Stimulated activated CD4-positive, alpha-beta T cell treated with anti-CD3 and anti-CD28 coated beads, Interleukin-1b, Interleukin-23, amount 100 ng/mL, for 1 hour (primary cell): Measurements from ENCODE around the gene SMAD3.

Experiments
- DNase-seq, 2 donors: peaks; one replicate each; pipeline ENCODE4 v3.0.0-alpha.2; 2020; ENCODE audit warnings: low read depth in 2 of 2

The SMAD3 gene

DNA sequence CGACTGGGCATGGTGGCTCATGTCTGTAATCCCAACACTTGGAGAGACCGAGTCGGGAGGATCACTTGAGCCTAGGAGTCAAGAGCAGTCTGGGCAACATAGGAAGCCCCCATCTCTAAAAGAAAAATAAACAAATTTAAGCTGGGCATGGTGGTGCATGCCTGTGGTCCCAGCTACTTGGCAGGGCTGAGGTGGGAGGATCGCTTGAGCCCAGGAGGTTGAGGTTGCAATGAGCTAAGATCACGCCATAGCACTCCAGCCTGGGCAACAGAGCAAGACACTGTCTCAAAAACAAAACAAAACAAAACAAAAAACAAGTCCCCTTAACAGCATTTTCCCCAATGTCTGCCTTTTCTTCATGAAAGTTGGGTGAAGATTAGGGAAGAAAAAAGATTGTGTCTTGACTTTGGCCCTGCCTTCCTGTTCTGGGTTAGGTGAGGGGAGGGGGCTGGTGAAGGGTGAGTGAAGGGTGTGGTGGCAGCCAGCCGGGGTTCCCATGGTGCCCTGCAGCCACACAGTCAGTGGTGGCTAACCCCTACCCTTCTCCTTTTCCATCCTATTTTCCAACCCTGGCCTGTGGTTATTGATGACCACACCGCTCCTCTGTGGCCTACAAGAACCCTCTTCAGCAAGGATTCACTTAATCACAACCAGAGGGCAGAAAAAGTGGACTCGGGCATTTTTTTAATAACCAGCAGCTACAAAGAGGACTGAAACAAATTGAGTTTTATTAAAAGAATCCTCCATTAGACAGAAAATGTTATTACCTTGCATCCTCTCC is 28.4 kb upstream of the SMAD3 start:
- DNase-seq, result no peak

DNA sequence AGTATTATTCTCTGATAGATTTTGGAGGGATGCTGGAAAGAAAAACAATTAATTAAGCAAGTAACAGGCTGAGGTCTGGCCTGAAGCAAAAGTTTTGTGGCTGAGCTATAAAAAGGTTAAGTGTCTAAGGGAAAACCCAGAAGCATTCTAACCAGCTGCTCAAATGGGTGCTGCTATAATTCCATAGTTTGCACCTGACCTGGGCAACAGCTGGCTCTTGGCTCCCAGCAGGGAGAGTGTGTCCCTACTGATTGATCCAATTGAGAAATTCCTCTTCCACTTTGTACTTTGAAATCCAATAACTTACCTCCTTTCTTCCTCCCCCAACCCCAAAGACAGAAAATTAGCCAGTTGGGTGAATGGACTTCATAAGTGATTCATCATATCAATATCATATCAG is 27.7 kb upstream of the SMAD3 start:
- no peak for DNase-seq

DNA sequence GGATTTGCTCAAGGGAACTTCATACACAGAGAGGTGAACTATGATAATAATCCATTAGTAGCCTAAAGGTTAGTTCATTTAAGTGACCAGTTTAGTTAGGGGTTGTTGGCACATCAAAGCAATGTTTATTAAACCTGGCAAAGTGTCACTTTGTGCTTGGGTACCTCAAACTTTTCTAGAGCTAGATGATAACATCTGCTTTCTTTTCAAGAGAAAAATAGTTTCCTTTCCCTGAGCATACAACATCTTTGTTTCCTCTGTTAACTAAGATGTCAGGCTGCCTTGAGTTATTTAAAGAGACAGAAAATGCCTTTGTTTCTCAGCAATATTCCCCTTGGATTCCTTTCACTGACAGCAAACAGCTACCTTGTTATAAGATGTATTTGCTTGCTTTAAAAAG is 26.7 kb upstream of the SMAD3 start:
- no peak for DNase-seq

DNA sequence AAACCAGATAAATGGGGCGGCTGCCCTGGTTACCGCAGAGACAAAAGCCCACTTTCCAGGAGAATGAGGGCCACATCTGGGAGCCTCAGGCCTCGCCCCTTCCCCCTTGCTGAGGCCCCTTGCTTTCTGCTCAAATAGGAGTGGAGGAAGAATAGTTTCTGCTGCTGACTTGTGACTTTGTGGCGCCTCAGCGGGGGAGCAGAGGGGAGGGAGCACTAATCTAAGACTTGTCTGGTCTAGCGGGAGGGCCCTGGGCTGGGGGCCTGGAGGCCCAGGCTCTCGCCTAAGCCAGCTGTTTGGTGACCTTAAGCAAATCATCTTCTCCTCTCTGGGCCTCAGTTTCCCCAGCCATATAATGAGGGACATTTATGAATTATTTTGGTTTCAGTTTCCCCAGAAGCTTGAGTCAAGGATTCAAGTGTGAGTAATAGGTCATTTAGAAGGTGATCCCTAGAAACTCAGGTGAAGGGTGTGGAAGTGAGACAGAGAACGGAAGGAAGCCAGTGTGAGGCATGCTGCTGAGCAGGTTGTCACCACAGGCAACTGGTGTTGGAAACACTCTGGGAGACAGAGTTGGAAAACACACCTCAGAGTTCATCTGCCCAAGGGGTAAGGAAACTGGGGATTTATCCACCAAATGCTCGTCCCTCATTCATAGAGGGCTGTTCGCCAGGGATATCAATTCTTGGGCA is 25.9 kb upstream of the SMAD3 start:
- no peak for DNase-seq

DNA sequence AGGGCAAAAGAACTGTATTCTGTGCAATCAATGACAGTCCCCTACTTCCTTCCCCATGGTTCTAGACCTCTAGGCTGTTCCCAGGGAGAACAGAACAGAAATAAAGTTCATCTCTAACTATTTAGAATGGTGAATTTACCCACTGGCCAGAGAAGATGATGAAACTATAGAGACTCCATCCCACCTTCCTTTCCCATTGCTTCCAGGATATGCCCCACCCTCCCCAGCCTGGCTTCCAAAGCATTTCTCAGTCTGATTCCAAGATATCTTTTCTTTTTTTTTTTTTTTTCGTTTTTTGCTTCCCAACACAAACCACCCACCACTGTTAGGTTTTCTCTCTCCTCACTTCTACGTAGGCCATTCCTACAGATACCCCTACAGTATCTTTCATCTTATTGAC is 25.1 kb upstream of the SMAD3 start:
- no peak for DNase-seq

DNA sequence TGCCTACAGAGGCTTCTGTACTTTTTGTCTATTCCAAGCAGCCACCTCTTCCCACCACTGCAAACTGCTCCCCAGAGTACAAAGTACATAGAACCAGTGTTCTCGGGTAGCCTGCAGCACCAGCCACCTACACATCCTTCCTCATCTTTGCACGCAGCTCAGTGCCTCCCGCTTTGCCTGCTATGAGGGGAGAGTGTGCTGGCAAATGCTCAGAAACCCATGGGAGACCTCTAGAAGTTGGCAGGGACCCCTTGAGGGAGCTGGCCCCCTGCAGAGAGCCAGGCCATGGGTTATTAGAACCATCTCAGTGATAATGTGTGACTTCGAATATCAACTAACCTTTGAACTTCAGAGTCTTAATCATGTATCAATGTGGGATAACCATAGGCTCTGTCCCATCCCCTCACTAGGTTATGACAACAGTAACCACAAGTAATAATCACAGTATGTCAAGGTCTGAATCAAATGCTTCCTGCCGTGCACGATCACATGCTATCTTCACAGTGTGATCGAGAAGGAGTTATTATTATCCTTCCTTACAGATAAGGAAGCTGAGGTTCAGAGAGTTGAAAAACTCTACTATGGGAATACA is 22.8 kb upstream of the SMAD3 start:
- DNase-seq, result no peak

DNA sequence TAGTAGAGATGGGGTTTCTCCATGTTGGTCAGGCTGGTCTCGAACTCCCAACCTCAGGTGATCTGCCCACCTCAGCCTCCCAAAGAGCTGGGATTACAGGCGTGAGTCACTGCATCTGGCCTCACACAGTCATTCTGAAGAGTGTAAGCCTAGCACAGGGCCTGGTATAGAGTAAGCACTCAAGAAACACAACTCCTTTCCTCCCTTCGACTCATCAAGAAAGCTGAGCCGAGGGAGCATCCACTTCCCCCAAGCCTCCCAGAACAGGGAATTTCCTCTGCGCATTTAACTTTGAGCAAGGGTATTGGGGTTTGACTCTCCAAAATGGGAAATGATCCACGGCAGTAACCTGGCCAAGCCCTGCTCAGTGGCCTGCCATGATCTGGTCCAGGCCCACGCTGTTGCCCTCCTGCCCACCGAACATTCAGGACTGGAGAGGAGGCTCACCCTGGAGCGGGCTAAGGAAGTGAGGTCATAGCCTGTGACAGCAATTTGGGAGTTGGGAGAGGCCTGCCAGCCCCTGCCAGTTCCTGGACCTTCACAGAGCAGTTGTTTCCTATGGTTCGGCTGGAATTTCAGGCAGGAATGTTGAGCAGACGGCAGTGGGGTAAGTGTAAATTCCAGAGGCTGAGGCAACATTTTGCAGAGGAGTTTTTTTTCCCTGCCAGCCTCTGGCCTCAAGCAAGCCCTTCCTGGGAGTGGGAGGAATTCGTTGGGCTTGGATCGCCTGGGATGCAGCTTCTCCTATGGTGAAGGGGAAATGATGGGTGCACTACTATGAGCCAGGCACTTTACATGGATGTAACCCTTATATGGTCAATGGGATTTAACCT is 21.2 kb upstream of the SMAD3 start:
- no peak for DNase-seq

DNA sequence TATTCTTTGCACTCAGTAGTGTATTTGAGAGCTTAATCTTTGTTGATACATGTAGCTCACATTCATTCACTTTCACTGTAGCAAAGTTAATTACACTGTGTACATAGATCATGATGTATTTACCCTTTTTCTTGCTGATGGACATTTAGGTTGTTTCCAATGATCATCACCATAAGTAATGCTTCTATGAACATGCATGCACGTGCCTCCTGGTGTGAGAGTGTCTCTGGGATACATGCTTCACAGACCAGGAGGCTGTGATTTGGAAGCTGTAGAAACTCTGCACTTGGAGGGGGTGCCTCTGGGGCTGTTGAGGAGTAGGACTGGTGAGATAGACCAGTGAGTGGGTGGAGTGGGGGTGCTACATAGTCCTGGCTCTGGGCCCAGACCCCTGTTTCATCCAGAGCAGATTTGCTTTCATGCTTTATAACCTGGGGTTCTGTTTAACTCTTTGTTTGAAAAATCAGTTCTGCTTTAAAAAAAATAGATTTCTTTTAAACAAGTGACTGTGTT is 18.2 kb upstream of the SMAD3 start:
- no peak for DNase-seq

DNA sequence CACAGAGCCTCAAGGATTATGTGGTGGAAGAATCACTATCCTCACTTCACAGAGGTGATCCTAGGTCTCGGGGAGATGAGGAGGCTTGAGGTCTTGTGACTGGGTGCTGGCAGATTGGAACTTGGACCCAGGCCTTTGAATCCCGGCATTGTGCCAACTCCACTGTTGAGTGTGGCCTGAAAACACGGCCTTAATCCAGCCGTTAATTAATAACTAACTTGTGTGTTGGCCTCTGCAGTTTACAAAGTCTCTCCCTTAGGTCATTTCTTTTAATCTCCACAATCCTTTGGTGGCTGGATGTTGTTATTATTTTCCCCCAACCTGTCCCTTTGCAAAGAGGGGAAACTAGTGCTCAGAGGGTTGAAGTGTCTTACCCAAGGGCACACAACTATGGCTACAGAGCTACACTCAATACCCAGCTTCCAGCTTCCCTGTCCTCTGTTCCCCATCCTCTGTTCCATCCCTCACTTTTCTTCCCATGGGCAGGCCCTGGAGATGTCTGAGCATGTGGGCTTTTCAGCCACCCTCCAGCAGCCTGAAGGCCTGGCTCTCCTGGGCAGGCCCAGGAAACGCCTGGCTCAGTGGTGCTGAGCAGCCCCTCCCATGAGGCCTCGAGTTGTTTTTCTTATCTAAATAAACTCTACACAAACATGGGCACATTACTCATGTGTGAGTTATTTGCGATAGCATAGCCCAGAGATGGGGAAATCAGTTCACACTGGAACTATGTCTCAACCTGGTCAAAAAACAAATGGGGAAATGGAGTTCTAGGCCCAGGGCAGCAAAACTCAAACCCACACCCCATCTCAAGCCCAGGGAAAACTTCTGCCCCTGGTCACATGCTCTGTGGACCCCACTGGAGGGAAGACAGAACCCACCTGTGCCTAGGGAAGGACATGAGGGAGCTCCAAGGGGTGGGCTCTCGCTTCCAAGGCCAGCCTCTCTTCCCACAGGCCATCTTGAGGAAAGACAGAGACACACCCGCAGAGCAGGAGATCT is 16.8 kb upstream of the SMAD3 start:
- DNase-seq, result no peak

DNA sequence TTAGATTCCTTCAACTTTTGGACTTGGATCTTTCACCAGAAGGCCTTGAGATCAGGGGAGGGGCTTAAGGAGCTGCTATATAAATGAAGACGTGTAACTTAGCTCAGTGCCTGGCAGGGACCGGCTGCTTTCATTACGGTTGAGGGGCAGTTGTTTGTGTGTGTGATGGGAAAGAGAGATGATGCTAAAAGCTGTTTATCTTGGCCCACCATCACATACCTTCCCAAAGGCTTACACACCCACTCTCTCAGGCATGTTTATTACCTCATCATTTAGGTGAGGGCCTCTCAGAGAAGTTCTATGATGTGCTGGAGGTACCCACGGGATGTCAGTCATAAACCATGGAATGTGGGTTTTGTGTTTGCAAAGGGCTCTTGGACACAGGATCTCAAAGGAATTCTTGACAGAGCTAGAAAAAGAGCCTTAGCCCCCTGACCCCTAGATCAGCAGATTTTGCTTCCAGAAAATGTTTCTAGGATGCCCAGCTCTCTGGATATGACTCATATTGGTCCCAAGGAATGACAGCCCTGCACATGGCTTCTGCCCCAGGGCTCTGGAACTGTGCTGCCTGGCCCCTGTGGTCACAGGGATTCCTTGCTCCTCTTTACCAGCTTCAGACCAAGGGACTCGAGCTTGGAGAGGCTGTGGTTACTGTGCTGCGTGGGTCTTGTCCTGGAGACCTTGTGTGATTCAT is 15.9 kb upstream of the SMAD3 start:
- DNase-seq, result no peak

DNA sequence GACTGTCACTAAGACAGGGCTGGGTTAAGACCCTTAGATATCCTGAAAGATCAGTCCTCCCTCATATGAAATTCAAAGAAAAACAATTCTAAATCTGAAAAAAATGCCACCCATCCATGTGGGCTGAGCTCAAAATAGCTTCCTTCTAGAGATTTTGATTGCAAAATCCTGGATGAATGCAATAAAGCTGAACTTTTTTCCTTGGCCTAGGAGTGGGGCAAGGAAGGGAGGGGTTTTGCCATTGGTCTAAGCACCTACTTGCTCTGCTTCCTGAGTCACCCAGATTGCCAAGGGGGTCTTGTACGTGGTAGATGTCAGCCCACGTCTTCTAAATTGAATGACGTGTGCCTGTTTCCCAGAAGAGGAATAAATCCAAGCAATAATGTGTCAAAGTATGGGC is 15.3 kb upstream of the SMAD3 start:
- DNase-seq, result no peak

DNA sequence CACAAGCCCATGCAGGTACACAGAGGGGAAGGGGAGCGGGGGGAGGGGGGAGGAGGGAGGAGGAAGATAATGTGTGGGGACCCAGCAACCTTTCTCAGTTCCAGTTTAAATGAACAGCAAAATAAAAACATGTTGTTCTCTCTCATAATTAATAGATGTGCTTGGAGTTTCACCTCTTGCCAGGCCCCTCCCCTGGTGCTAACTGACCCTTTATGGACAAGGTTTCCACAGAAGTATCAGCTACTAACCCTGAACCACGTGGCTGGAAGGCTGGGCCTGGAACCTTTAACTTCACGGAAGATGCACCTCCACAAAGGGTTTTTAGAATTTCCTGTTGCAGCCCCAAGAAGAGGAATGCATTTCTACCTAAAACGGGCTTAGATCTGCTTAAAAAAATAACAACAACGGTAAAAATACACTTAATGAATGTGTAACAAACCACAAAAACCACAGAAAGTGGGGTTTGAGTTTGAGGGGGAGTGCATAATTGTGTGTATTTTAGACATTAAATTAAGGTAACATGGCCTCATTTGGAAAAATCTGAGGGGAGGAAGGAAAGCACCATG is 14.8 kb upstream of the SMAD3 start:
- no peak for DNase-seq

DNA sequence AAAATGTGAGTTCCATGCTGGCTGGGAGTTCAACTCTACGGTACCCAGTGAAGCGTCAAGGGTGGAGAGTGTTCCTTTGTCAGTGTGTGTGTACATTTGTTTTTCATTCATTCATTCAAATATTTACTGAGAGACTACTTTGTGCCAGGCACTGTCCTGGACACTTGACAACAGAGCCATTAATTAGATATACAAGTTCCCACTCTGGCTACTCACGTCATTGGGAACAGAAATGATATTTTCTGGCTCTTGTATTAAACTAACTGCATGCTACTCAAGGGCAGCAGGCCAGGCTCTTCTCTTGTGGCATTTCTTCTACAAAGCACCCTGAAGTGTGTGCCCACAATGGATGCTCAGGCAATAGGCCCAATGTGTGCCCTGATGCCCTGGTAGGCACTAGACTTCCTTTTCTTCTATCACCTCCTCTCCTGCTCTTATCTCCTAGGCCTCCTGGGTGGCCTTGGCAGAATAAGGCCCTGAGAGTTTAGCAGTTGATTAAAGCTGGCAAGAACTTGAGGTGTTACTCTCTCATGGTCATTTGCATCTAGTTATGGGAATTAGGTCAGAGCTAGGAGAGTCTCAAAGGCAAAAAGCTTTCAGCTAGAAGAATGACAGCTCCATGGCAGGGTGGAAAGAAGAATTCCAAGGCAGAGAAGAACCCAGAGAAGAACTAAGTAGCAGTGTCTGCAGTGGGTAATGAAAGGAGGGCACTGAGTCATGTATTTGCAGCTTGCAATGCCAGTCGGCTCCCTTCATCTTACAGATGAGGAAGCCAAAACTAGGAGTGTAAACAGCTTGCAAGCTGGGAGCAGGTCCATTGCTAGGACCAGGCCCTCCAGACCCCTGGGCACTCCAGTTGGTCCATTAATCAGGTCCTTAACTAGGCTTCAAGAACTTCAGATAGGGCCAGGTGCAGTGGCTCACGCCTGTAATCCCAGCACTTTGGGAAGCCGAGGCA is 14.0 kb upstream of the SMAD3 start:
- DNase-seq, result no peak

DNA sequence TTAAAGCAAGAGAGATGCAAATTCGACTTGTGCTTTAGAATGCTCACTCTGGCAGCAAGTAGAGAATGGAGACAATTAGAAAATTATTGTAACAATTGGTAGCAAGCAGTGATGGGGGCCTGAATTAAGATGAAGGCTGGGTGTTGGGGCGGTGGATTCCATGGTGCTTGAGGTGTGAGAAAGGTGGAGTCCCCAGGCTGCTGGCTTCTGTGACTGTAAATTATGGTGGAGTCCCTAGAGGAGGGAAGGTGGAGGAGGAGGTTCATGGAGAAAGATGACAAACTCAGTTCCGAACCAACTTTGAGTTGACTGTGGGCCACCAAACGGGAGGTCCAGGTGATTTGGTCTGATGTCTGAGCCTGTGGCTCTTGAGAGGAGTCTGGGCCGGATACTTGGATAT is 10.7 kb upstream of the SMAD3 start:
- DNase-seq, result no peak

DNA sequence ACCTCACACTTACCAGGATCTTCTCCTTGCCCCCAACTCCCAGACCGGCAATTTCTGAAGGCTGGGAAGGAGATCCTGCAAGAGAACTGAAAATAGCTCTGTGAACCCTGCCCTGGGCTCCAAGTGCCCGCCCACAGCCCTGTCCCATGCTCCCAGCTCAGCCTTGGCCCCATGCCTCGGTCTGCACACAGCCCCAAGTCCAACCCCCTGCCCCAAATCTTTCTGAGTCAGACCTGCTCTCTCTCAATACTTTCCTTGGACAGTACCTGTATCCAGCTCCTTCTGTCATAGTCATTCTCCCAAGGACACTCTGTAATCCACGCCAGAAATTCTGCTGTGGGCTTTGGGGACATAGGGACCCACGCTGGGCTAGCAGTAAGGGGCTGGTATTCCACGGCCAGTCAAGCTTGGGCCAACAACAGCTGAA is 6.3 kb upstream of the SMAD3 start:
- DNase-seq, result no peak

DNA sequence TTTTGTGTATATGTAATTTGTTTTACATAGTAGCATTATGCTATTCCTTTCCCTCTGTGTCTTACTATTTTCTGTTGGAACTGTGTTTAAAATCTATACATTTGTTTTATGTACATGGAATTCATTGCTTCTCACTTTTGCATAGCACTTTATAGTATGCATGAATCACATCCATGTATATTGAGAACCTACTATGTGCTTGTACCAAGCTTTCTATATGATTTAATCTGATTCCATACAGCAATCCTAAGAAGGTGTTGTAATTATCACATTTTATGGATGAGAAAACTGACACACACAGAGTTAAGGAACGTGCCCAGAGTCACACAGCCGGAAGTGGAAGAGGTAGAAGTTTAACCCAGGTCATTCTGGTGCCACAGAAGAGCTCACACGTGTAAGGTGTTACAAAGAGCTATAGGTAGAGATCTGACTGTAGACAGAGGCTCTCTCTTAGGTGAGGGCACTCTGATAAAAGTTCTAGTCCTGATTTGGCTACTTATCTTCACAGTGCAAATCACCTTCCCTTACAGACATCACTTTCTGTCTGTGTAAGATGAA is 3.5 kb upstream of the SMAD3 start:
- DNase-seq, result no peak

DNA sequence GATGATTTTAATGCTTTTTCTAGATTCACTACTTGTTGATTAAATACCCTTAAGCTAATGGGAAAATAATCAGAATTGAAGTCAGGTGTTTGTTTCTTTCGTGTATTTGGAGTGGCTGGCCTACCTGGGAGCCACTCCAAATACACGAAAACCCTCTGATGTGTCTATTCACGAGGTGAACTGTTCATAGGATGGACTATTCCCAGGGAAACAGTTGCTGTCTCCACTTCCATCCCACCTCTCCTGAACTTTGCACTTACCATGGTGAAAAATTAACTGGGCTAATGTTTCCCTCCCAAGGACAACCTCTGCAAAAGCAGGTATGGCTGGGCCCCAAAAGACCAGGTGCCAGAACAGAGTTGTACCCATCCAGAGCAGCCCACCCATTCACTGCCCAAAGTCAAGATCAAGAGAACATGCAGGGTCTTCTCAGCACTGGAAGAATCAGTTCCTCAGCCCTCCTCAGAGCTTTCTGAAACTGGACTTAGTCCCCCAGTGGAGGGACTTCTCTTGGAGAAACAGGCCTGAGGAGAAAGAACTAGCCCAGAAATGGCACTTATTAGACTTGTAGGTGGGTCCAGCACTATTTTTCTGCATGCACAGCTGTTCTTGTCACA is 2.9 kb upstream of the SMAD3 start:
- no peak for DNase-seq
